Stimulated activated naive CD8-positive, alpha-beta T cell treated with anti-CD3 and anti-CD28 coated beads, Interleukin-15, Interleukin-2, amounts not matched to agents 100 U/mL and 50 U/mL, for 24 hours (primary cell): ENCODE results near the gene ST8SIA6.
"Not testable (repeated sequence)": the region's sequence is repeated elsewhere in the genome, so short reads cannot be mapped to it uniquely, and the experiment has no call there.

Source experiments
- ATAC-seq: fragments of 150-1000 bp; cut with Tn5 transposase; one replicate; pipeline ENCODE4 v1.10.0; 2021
- DNase-seq: peaks from one replicate; pipeline ENCODE4 v3.0.0; 2021

ST8SIA6 gene

GRCh38 chr10:17343118-17343517 is 111.3 kb downstream of the ST8SIA6 start:
- no peak for DNase-seq
- no peak for ATAC-seq

GRCh38 chr10:17340144-17340829 is 114.1 kb downstream of the ST8SIA6 start:
- DNase-seq (no peak), ATAC-seq (no peak)

DNA sequence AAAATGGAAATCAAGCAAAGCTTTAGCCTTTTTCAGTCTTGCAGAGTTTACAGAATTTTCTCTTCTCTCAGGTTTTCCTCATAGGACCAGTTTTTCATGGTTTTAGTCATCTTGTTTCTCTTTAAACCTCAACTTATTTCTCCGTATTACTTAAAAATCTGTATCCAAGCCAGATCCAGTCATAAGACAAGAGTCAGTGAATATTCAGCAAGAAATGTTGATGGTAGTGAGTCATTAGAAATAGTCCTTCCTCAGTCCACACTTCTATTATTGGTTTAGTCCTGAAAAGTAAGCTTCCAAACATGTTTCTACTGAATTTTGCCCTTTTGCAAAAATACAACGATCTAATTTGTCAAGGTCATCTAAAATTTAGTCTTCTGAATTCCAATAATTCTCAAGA is 119.3 kb downstream of the ST8SIA6 start:
- ATAC-seq (no peak), DNase-seq (no peak)

DNA sequence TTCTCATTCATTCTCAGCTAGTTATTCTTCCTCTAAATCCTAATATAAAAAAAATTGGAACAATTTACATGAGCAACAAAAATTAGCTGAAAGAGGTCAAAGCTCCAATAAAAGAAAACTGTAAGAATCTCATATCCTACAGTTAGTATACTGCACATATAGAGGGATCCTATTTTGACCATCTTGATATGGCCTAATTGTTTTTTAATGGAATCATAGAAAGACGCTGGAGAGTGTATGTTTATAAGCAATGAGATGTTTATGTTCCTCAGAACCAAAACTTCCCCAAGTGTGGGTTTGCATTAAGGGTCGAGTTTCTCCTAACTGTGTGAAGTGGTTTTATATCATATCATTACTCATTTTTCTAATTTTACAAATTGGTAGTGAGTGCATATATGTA is 123.9 kb downstream of the ST8SIA6 start:
- DNase-seq (no peak), ATAC-seq (no peak)

DNA sequence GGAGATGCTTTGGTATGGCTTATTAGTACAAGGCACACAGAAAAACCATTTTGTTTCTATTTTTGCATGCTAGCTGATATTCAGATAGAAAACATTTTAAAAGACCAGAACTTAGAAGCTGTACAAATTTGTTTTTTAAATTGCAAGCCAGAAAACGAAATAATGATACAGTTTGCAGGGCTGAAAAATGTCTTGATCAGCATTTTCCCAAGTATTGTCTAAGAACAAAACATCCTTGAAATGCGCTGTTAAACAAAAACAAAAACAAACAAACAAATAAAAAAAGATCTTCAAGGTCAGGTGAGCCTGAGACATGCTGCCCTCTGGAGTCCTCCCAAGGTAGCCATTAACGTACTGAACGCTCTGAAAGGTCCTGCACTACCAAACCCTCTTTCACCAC is 128.0 kb downstream of the ST8SIA6 start:
- DNase-seq (no peak), ATAC-seq (no peak)

- not testable (repeated sequence) for DNase-seq, ATAC-seq
Observed at GRCh38 chr10:17321957-17322356, 132.4 kb downstream of the ST8SIA6 start.

- no peak for DNase-seq
- ATAC-seq, result no peak
Observed at GRCh38 chr10:17316488-17317170, 137.8 kb downstream of the ST8SIA6 start.

DNA sequence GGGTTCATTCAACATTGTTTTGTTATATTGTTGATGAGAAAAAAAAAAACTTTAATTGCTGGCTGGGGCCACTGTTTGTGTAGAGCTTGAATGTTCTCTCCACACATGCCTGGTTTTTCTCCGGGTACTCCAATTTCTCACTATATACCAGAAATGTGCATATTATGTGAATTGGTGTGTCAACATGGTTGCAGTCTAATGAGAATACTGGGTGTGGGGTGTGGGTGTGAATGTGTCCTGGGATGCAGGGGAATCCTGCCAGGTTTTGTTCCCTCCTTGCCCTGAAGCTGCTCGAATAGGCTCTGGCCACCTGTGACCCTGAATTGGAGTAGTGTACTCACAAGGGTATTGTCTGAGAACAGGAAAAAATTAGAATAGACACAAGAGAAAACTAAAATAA is 145.0 kb downstream of the ST8SIA6 start:
- DNase-seq, result no peak
- no peak for ATAC-seq

GRCh38 chr10:17307123-17307522 is 147.3 kb downstream of the ST8SIA6 start:
- no peak for DNase-seq
- no peak for ATAC-seq

DNA sequence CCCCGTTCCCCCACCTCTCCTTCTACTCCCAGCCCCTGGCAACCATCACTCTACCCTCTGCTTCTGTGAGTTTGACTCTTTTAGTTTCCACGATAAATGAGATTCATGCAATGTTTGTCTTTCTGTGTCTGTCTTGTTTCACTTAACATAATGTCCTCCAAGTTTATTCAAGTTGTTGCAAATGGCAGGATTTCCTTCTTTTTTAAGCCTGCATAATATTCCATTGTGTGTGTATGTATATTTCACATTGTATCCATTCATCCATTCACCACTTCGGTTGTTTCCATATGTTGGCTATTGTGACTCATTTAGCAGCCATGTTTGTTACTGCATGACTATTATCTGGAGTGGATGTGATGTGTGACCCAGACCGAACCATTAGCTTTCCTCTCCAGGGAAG is 162.0 kb downstream of the ST8SIA6 start:
- ATAC-seq, result no peak
- DNase-seq, result no peak

- DNase-seq (no peak), ATAC-seq (peak; percentile 97)
Observed at GRCh38 chr10:17290226-17290625, 164.2 kb downstream of the ST8SIA6 start.

- no peak for DNase-seq
- no peak for ATAC-seq
Observed at GRCh38 chr10:17289763-17290162, 164.6 kb downstream of the ST8SIA6 start.

DNA sequence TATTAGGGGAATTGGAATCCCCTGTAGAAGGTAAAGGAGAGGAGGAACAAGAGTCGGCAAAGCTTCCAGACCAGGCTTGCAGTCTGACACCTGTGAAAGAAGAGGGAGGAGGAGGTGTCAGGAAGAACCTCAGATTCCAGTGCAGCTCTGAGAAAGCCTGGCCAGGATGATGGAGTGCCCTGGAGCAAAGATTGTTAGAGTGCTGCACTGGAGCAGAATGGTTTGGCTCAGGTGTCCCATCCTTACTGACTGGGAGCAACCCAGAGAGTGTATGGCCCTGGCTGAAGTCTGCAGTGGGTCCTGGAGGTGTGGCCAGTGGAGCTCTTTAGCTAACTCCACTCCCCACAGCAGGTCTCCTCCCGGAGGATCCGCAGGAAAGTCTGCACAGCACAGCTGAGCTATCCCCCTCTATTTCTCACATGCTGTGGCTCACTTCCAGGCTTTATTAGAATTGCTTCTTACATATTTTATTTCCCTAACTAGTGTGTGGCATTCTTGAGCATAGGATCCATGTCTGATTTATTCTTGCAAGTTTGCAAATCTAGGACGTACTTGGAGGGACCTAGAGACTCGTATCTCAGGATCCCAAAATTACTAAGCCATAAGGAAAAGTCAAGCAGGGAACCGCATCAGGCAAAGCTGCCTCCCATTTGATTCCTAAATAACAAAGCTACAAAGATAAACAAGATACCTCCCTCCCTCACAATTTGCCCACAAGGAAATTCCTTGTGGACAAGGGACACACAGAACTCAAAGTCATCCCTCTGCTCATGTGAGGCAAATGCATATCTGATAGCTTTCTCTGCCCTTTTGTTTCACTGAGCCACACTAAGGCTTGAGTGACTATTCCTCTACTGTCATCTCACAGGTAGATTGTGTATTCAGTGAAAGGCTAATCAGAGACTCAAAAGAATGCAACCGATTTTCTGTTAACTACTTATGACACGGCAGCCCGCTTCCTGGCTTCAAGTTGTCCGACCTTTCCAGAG is 167.5 kb downstream of the ST8SIA6 start:
- DNase-seq, result no peak
- no peak for ATAC-seq

GRCh38 chr10:17282311-17282710 is 172.1 kb downstream of the ST8SIA6 start:
- DNase-seq (no peak), ATAC-seq (no peak)

DNA sequence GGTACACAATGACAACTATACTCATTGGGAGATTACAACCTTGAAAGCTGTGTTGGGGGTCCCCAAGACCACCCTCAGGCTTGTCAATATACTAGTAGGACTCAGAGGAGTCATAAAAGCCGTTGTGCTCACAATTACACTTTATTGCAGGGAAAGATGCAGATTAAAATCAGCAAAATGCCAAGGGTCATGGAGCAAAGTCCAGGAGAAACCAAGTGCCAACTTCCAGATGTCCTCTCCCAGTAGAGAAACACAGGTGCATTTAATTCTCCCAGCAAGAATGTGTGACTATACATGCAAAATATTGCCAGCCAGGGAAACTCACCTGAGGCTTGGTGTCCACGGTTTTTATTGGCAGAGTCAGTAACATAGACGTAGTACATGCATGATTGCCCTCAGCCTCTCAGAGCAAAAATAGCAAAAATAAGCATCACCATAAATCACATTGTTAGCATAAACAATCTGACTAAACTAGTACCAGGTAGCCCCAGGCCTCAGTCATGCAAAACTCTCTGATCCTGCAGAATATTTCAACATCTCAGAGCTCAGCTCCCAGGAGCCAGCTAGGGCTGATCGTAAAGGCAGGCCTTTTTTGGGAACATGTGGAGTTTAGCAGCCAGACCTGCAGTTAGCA is 175.7 kb downstream of the ST8SIA6 start:
- no peak for ATAC-seq

DNA sequence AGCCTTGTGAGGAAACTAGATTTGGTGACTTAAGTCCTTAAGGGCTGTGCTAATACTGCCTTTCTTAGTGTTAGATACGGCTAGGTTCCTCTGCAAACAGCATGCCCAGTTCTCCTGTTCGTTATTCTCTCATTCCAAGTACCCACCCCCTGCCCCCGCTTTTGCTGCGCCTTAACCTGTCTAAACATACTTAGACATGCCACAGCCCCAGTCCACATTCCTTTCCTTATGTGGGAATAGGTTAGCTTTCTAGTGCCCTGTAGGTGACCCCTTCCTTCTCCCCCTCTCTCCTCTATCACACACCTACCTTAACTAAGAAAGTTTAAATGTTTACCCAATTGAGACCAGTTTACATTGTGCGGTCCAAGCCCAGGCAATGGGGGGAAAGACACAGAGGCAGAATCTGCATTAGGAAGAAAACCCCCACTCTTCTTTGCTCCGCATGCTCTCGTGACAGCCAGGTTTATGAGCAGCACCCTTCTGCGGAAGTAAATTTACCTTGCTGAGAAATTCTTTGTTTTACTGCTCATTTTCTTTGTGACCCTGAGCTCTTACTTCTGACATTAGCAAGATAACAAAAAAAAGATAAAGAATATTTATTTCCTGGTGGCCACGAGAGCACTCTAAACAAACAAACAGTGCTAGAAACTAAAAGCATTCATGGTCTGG is 177.5 kb downstream of the ST8SIA6 start:
- ATAC-seq (no peak), DNase-seq (no peak)

More for the DNA sequence above, 175.7 kb downstream of the ST8SIA6 start:
- no peak for DNase-seq

GRCh38 chr10:17273403-17273802 is 181.0 kb downstream of the ST8SIA6 start:
- no peak for DNase-seq

GRCh38 chr10:17272648-17273047 is 181.7 kb downstream of the ST8SIA6 start:
- ATAC-seq (no peak), DNase-seq (no peak)

More at GRCh38 chr10:17273403-17273802, 181.0 kb downstream of the ST8SIA6 start:
- ATAC-seq, result peak; percentile 55
